ENCODE measurements around the gene MST1. TPM values are rescaled to one million over a fixed set of nuclear protein-coding genes. Genes with fewer than 3 reads are reported as not detected.
A peak's percentile ranks its signal among the peaks of the same experiment; 100 is the strongest.

Gene MST1
- total and polyA plus RNA-seq, 8 donors = 17.2 to 150 (median 24.7) TPM

DNA sequence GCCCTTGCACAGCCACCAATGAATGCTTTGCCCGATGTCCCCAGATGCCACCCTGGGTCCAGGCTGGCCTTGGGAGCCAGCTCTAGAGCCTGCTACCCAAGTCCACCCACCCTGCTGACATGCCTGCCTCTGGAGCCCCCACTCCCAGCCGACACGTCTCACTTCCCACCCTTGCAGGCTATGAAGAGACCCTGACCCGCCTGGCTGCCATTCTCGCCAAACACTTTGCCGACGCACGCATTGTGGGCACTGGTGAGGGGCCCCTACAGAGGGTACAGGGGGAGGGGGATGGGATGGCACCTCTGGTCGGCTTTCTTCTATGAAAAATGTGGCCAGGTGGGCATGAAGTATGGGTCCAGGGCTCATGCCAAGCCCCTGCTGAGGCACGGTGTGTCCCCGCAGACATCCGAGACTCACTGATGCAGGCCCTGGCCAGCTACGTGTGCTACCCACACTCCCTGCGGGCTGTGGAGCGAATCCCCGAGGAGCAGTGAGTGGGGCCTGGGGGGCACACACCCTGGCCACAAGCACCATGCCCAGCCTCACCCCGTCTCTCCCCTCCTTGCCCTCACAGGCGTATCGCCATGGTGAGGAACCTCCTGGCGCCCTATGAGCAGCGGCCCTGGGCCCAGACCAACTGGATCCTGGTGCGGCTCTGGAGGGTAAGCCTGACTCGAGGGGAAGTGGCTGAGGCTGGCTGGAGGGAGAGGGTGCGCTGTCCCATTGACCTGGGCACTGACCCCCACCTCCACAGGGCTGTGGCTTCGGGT lies 24.2 kb upstream of the MST1 start:
- H3K27ac ChIP-seq = no peak overlapping the region
- DNase-seq (peak in 1 of 6 donors; percentile 76), FAIRE-seq (no peak), ATAC-seq (no peak)
- TF ChIP-seq, protein P1, sequence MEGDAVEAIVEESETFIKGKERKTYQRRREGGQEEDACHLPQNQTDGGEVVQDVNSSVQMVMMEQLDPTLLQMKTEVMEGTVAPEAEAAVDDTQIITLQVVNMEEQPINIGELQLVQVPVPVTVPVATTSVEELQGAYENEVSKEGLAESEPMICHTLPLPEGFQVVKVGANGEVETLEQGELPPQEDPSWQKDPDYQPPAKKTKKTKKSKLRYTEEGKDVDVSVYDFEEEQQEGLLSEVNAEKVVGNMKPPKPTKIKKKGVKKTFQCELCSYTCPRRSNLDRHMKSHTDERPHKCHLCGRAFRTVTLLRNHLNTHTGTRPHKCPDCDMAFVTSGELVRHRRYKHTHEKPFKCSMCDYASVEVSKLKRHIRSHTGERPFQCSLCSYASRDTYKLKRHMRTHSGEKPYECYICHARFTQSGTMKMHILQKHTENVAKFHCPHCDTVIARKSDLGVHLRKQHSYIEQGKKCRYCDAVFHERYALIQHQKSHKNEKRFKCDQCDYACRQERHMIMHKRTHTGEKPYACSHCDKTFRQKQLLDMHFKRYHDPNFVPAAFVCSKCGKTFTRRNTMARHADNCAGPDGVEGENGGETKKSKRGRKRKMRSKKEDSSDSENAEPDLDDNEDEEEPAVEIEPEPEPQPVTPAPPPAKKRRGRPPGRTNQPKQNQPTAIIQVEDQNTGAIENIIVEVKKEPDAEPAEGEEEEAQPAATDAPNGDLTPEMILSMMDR (IDR thresholded peaks at IDR 0.05) = no peak
- intact Hi-C loops (cut with DNase I) = no loop called here
- no peaks in the 10 kb centered on the region for H3K36me3 ChIP-seq
- H3K4me3 ChIP-seq = no peak overlapping the region
- no peaks in the 10 kb centered on the region for H3K9me3 ChIP-seq
- H3K4me1 ChIP-seq = no peaks in the 10 kb centered on the region
- 93 to 95% methylated on average over 25 of the region's 25 CpGs for WGBS, 2 donors
- no peaks in the 10 kb centered on the region for H3K27me3 ChIP-seq

- FAIRE-seq (no peak), ATAC-seq (no peak), DNase-seq (no peak)
- Histone ChIP-seq H3K4me3 (no peak overlapping the region), H3K9me3 (no peaks in the 10 kb centered on the region), H3K4me1 (no peaks in the 10 kb centered on the region), H3K36me3 (no peaks in the 10 kb centered on the region), H3K27ac (no peak overlapping the region), H3K27me3 (no peaks in the 10 kb centered on the region)
- intact Hi-C loops (cut with DNase I) = no loop called here
- TF ChIP-seq, protein P1 (IDR thresholded peaks at IDR 0.05) = no peak
- WGBS, 2 donors = 73 to 76% methylated on average over 7 of the region's 7 CpGs
Observed at GRCh38 chr3:49712631-49713317, 23.5 kb upstream of the MST1 start.

GRCh38 chr3:49712166-49712565 lies 22.9 kb upstream of the MST1 start:
- intact Hi-C loops (cut with DNase I) = no loop called here
- Histone ChIP-seq H3K27me3 (no peaks in the 10 kb centered on the region), H3K36me3 (no peaks in the 10 kb centered on the region), H3K9me3 (no peaks in the 10 kb centered on the region), H3K27ac (no peak overlapping the region), H3K4me3 (no peak overlapping the region), H3K4me1 (no peaks in the 10 kb centered on the region)
- DNase-seq (peak in 1 of 6 donors; percentile 37), FAIRE-seq (no peak), ATAC-seq (no peak)
- 92 to 96% methylated on average over 11 of the region's 11 CpGs for WGBS, 2 donors
- TF ChIP-seq, protein P1 (IDR thresholded peaks at IDR 0.05) = no peak

- no peak overlapping the region for H3K4me3 ChIP-seq
- TF ChIP-seq, protein P1 (IDR thresholded peaks at IDR 0.05) = no peak
- no peaks in the 10 kb centered on the region for H3K36me3 ChIP-seq
- WGBS, 2 donors = 96% methylated on average over 5 of the region's 5 CpGs
- no peaks in the 10 kb centered on the region for H3K27me3 ChIP-seq
- DNase-seq = no peak
- H3K4me1 ChIP-seq = no peaks in the 10 kb centered on the region
- H3K27ac ChIP-seq = no peak overlapping the region
- intact Hi-C loops (cut with DNase I) = no loop called here
- no peak for ATAC-seq
- no peaks in the 10 kb centered on the region for H3K9me3 ChIP-seq
- FAIRE-seq = no peak
Observed at GRCh38 chr3:49711489-49711888, 22.2 kb upstream of the MST1 start.

DNA sequence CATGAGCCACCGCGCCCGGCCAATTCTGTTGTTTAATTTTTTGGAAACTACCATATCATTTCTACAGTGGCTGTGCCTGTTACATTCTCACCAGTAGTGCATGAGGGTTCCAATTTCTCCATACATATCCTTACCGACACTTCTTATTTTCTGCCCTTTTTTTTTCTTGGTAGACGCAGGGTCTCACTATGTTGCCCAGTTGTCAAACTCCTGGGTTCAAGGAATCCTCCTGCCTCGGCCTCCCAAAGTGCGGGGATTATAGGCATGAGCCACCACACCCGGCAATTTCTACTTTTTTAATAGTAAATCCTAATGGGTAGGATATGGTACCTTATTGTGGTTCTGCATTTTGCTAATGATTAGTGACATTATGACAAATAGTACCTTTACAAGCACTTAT lies 20.6 kb upstream of the MST1 start:
- WGBS, 2 donors = 95 to 96% methylated on average over 8 of the region's 8 CpGs
- no peaks in the 10 kb centered on the region for H3K27me3 ChIP-seq
- ATAC-seq = no peak
- H3K4me3 ChIP-seq = no peak overlapping the region
- H3K4me1 ChIP-seq = no peaks in the 10 kb centered on the region
- no peaks in the 10 kb centered on the region for H3K9me3 ChIP-seq
- TF ChIP-seq, protein P1 (IDR thresholded peaks at IDR 0.05) = no peak
- intact Hi-C loops (cut with DNase I) = loop anchor here in 1 of 3 donors (10.0 kb wide), 1 partner anchor 135 kb away; no protein-coding TSS in a partner anchor
- peaks cover 0 to 9% (median 0%) of the 10 kb centered on the region in 3 donors for H3K36me3 ChIP-seq
- no peak overlapping the region for H3K27ac ChIP-seq
- DNase-seq = no peak
- no peak for FAIRE-seq

Data from pancreas (tissue), 10 donors.